K562 (cell line): Measurements from ENCODE around the gene CREB3L2. TPM values are rescaled to one million over a fixed set of nuclear protein-coding genes. Genes with fewer than 3 reads are reported as not detected.
A peak's percentile ranks its signal among the peaks of the same experiment; 100 is the strongest.

ENCODE experiments used
- ELK1 ChIP-seq: sonication (generic); formaldehyde crosslinking; IDR thresholded peaks from 2 replicates; pipeline ENCODE4 v1.8.1; 2022; ENCODE audit warnings: missing genetic modification reagents
- ETV1 ChIP-seq: fragments of 450-650 bp; conservative IDR thresholded peaks from 2 replicates; pipeline ENCODE4 v1.6.1; 2016; ENCODE audit warnings: missing genetic modification characterization, control low read depth, low read depth, missing compliant biosample characterization
- EZH2 ChIP-seq: IDR thresholded peaks from 2 replicates; pipeline ENCODE4 v1.6.1; 2012; ENCODE audit warnings: low read depth, mild to moderate bottlenecking, inconsistent platforms, low read length, borderline replicate concordance
- LEF1 ChIP-seq: fragments of 450-650 bp; IDR thresholded peaks from 2 replicates; pipeline ENCODE4 v1.6.1; 2016; ENCODE audit warnings: mild to moderate bottlenecking
- MAFF ChIP-seq: IDR thresholded peaks from 2 replicates; pipeline ENCODE4 v1.6.1; 2012; ENCODE audit warnings: low read length, improper control_type of control experiment
- MBD1 ChIP-seq: fragments of 250-450 bp; sonication (Bioruptor Pico); IDR thresholded peaks from 2 replicates; pipeline ENCODE4 v1.8.0; 2022; ENCODE audit warnings: inconsistent platforms
- MLLT1 ChIP-seq, 2 experiments: fragments of 450-650 bp; IDR thresholded peaks; 2 replicates each; pipeline ENCODE4 v1.6.1; 2016
- MLX ChIP-seq, 2 experiments: fragments of 450-650 bp in 1 of 2; sonication (generic) in 1 of 2; formaldehyde crosslinking; conservative IDR thresholded peaks; 2 replicates each; pipeline versions ENCODE4 v1.4.0 to v1.8.1; 2020 to 2022; ENCODE audit warnings: mild to moderate bottlenecking in 1 of 2, missing genetic modification reagents in 1 of 2
- NEUROD1 ChIP-seq: fragments of 150-350 bp; IDR thresholded peaks from 2 replicates; pipeline ENCODE4 v1.6.1; 2014; ENCODE audit warnings: borderline replicate concordance, low read length, low read depth; ENCODE audit not compliant: partially characterized antibody
- NONO ChIP-seq, 2 experiments: fragments of 200-400 bp in 1 of 2; fragments of 450-650 bp in 1 of 2; formaldehyde crosslinking in 1 of 2; IDR thresholded peaks; 2 replicates each; pipeline ENCODE4 v1.6.1; 2017; ENCODE audit warnings: low read depth in 2 of 2, mild to moderate bottlenecking in 2 of 2, moderate library complexity in 2 of 2, low read length in 1 of 2
- NR2C2 ChIP-seq, 2 experiments: fragments of 200-800 bp in 1 of 2; sonication (Bioruptor generic) in 1 of 2; sonication (generic) in 1 of 2; formaldehyde crosslinking in 1 of 2; IDR thresholded peaks; 2 replicates each; pipeline versions ENCODE4 v1.6.1 to v1.8.0; 2016 to 2022; ENCODE audit warnings: mild to moderate bottlenecking in 1 of 2, missing compliant biosample characterization in 1 of 2, missing genetic modification characterization in 1 of 2, missing genetic modification reagents in 1 of 2
- NR4A1 ChIP-seq, 2 experiments: fragments of 250-450 bp in 1 of 2; fragments of 450-650 bp in 1 of 2; sonication (Bioruptor Pico) in 1 of 2; IDR thresholded peaks; 2 replicates each; pipeline versions ENCODE4 v1.4.0 to v1.6.1; 2016 to 2020; ENCODE audit warnings: mild to moderate bottlenecking in 2 of 2, missing compliant biosample characterization in 1 of 2, missing genetic modification characterization in 1 of 2, moderate library complexity in 1 of 2
- POLR2H ChIP-seq: IDR thresholded peaks from 2 replicates; pipeline ENCODE4 v1.6.1; 2016; ENCODE audit warnings: missing genetic modification characterization, low read depth, mild to moderate bottlenecking, control low read depth, missing compliant biosample characterization, moderate library complexity
- PREB ChIP-seq: sonication (generic); formaldehyde crosslinking; IDR thresholded peaks from 2 replicates; pipeline ENCODE4 v1.8.1; 2023; ENCODE audit warnings: mild to moderate bottlenecking, missing genetic modification reagents
- STAT5B ChIP-seq: fragments of 250-450 bp; sonication (Bioruptor Pico); IDR thresholded peaks from 2 replicates; pipeline ENCODE4 v1.8.0; 2021; ENCODE audit warnings: mild to moderate bottlenecking, inconsistent platforms
- TRIM24 ChIP-seq, 2 experiments: fragments of 450-650 bp; IDR thresholded peaks; 2 replicates each; pipeline ENCODE4 v1.6.1; 2016
- ZBTB17 ChIP-seq: fragments of 450-650 bp; formaldehyde crosslinking; IDR thresholded peaks from 2 replicates; pipeline ENCODE4 v1.4.0; 2020; ENCODE audit warnings: mild to moderate bottlenecking
- ZKSCAN8 ChIP-seq: fragments of 200-800 bp; sonication (Bioruptor generic); IDR thresholded peaks from 2 replicates; pipeline ENCODE4 v1.6.1; 2016; ENCODE audit warnings: missing genetic modification characterization, missing compliant biosample characterization
- ZNF143 ChIP-seq: sonication (generic); formaldehyde crosslinking; IDR thresholded peaks from 2 replicates; pipeline ENCODE4 v1.9.0; 2022; ENCODE audit warnings: mild to moderate bottlenecking, missing genetic modification reagents
- ZNF224 ChIP-seq: sonication (generic); formaldehyde crosslinking; IDR thresholded peaks from 2 replicates; pipeline ENCODE4 v1.8.0; 2022; ENCODE audit warnings: mild to moderate bottlenecking, missing genetic modification reagents
- ZNF24 ChIP-seq: fragments of 450-650 bp; IDR thresholded peaks from 2 replicates; pipeline ENCODE4 v1.6.1; 2016
- polyA plus RNA-seq, 8 experiments: library from polyadenylated mRNA; depleted of rRNA in 4 of 8; stranded (reverse) in 5 of 8; unstranded in 3 of 8; fragments of >200 nt; fragmentation: Nextera tagmentation in 2 of 8; fragmentation: Illumina TruSeq in 1 of 8; extraction: Ambion mirVana in 2 of 8; extraction: Trizol in 1 of 8; gene quantifications; 2 replicates each; pipeline versions ENCODE4 v1.2.1 to v1.2.3, GENCODE V29; 2011 to 2014; ENCODE audit warnings: inconsistent platforms in 1 of 8, missing spikeins in 1 of 8
- total RNA-seq, 7 experiments: library from RNA; depleted of rRNA in 6 of 7; stranded (reverse); fragments of >200 nt in 6 of 7; fragmentation: Illumina TruSeq in 2 of 7; extraction: Trizol in 2 of 7; gene quantifications; 2 replicates each; pipeline versions ENCODE4 v1.2.1 to v1.2.3, GENCODE V29; 2011 to 2021; ENCODE audit warnings: low replicate concordance in 1 of 7

Gene CREB3L2
- total and polyA plus RNA-seq, 9 of the 15 experiments (the other 6 are each of a cell fraction or from before 2014, with no cell fraction given), result 7.1 to 45.6 (median 15.8) TPM

- no peak for TF ChIP-seq MBD1 (CRISPR knock-in tag)
- no peak for TF ChIP-seq PREB (CRISPR knock-in tag)
- no peak for TF ChIP-seq ZNF143 (CRISPR knock-in tag)
- TF ChIP-seq STAT5B (CRISPR knock-in tag), result no peak
- TF ChIP-seq MLX (CRISPR knock-in tag; conservative IDR thresholded peaks at IDR 0.05), result no peak
- TF ChIP-seq ELK1 (CRISPR knock-in tag), result no peak
- TF ChIP-seq NR2C2 (CRISPR knock-in tag; IDR thresholded peaks at IDR 0.05), result no peak
- TF ChIP-seq NR2C2 (tag; IDR thresholded peaks at IDR 0.05), result no peak
- TF ChIP-seq ZBTB17, result no peak
- peak; percentile 91 to 94 for TF ChIP-seq TRIM24 (IDR thresholded peaks at IDR 0.05)
- no peak; the same call in 1 of the 2 replicates for TF ChIP-seq POLR2H (tag)
- TF ChIP-seq MLLT1 (IDR thresholded peaks at IDR 0.05), result peak; percentile 19 to 45; a peak in 1 of 4 replicates
- peak; percentile 45; the same call in 1 of the 2 replicates for TF ChIP-seq ZNF24
- peak; percentile 72 for TF ChIP-seq MAFF
- TF ChIP-seq NR4A1 (CRISPR knock-in tag; IDR thresholded peaks at IDR 0.05), result no peak
- TF ChIP-seq NR4A1 (tag; IDR thresholded peaks at IDR 0.05), result peak; percentile 61; the same call in 1 of the 2 replicates
- TF ChIP-seq NONO (IDR thresholded peaks at IDR 0.05; ENCODE audit: low read depth in 2 of 2, low read length in 1 of 2), result peak in 1 of 2 experiments; percentile 92; a peak in 2 of 4 replicates
- TF ChIP-seq ZKSCAN8 (CRISPR knock-in tag), result peak; percentile 21; the same call in 1 of the 2 replicates
- TF ChIP-seq LEF1, result peak; percentile 97
- TF ChIP-seq ETV1 (tag), result no peak
- no peak for TF ChIP-seq ZNF224 (CRISPR knock-in tag)
- 0 out of 2 replicates have a peak, but pooled peaks have one; percentile 72 for TF ChIP-seq EZH2
- TF ChIP-seq NEUROD1, result peak; percentile 96
These were observed 38.9 kb downstream of the CREB3L2 start (continued) for GRCh38 chr7:137962875-137963507.
